A673 (cell line): Measurements from ENCODE around the gene ACADVL. TPM values are rescaled to one million over a fixed set of nuclear protein-coding genes. Genes with fewer than 3 reads are reported as not detected.

ENCODE experiments used
- BruUV-seq: library from RNA; stranded (reverse); fragments of 400-500 nt; replicated peaks from 2 replicates; lab custom pipeline; 2021; lab: Mats Ljungman, UMichigan
- CTCF ChIA-PET: fragments of 300-600 bp; sonication (Branson Sonifier 250); formaldehyde crosslinking; loops from one replicate; lab custom pipeline; 2022; ENCODE audit warnings: antibody characterized with exemption; lab: Charles Lee
- POLR2A ChIA-PET: fragments of 300-600 bp; sonication (Branson Sonifier 250); formaldehyde crosslinking; loops from one replicate; lab custom pipeline; 2022; ENCODE audit warnings: antibody characterized with exemption; ENCODE audit not compliant: low non-redundant PET; lab: Charles Lee
- DNase-seq: peaks from one replicate; pipeline ENCODE4 v3.0.0-alpha.2; 2015; ENCODE audit warnings: low spot score
- H3K27ac ChIP-seq: fragments of 200-600 bp; sonication (generic); 2 replicates; pipeline ENCODE4 v1.5.1; 2016; ENCODE audit warnings: mixed run types, low read depth, mild to moderate bottlenecking, mixed read lengths, antibody characterized with exemption, low read length; ENCODE audit not compliant: poor library complexity, severe bottlenecking
- H3K27me3 ChIP-seq: fragments of 200-600 bp; sonication (generic); replicated peaks from 2 replicates; pipeline ENCODE4 v1.6.1; 2017; ENCODE audit warnings: mixed run types, low read depth, mild to moderate bottlenecking, mixed read lengths, antibody characterized with exemption, low read length; ENCODE audit not compliant: insufficient read depth, poor library complexity
- H3K36me3 ChIP-seq: fragments of 200-600 bp; sonication (generic); 2 replicates; pipeline ENCODE4 v1.6.1; 2016; ENCODE audit warnings: mixed run types, mild to moderate bottlenecking, mixed read lengths, antibody characterized with exemption, low read length; ENCODE audit not compliant: insufficient read depth, poor library complexity, severe bottlenecking
- H3K4me1 ChIP-seq: fragments of 200-600 bp; sonication (generic); 2 replicates; pipeline ENCODE4 v1.6.1; 2017; ENCODE audit warnings: mixed run types, mild to moderate bottlenecking, mixed read lengths, antibody characterized with exemption, low read length; ENCODE audit not compliant: insufficient read depth, poor library complexity, severe bottlenecking
- H3K4me3 ChIP-seq: fragments of 200-600 bp; sonication (generic); 2 replicates; pipeline ENCODE4 v1.5.1; 2016; ENCODE audit warnings: low read depth, mixed run types, mild to moderate bottlenecking, mixed read lengths, low read length; ENCODE audit not compliant: poor library complexity, severe bottlenecking
- H3K9me3 ChIP-seq: fragments of 200-600 bp; sonication (generic); 2 replicates; pipeline ENCODE4 v1.6.1; 2016; ENCODE audit warnings: mixed run types, low read depth, mild to moderate bottlenecking, mixed read lengths, antibody characterized with exemption, low read length; ENCODE audit not compliant: poor library complexity, severe bottlenecking
- EZH2 ChIP-seq: fragments of 200-600 bp; sonication (generic); IDR thresholded peaks from 2 replicates; pipeline ENCODE4 v1.6.1; 2017; ENCODE audit warnings: borderline replicate concordance, low read depth, mild to moderate bottlenecking, mixed read lengths, antibody characterized with exemption, low read length; ENCODE audit not compliant: poor library complexity, severe bottlenecking
- intact Hi-C: fragments of 100-400 bp; cut with micrococcal nuclease; formaldehyde crosslinking; loops from one replicate; pipeline ENCODE4 v1.10.0; 2022; ENCODE audit not compliant: unreplicated experiment
- total RNA-seq: library from RNA; stranded (reverse); gene quantifications from 2 replicates; pipeline ENCODE4 v1.2.3, GENCODE V29; 2021
- TF ChIP-seq, protein P1 (sequence below): fragments of 300-800, 200-600 bp; sonication (generic); conservative IDR thresholded peaks from 2 replicates; pipeline ENCODE4 v1.5.1; 2017; ENCODE audit warnings: low read depth, mild to moderate bottlenecking, antibody characterized with exemption, low read length, moderate library complexity, mixed read lengths

The ACADVL gene
- total RNA-seq, 1 experiment from 2014 or later: 425 TPM

DNA sequence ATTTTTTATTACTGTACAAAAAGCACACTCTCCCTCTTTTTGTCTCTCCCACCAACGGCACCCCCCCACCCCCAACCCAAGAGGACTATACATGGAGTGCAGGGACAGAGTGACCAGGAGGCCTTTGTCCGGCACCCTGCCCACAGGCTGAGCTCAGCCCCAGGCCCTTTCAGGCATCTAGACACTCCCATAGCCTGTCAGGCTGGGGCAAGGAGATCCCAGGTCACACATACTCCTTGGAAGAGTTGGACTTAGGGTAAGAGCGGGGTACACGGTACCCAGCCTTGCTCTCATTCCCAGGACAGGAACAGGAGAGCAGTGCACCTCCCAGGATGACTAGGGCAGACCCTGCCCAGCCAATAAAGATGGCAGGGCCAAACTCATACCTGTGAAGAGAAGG, 40.4 kb downstream of the ACADVL start:
- POLR2A ChIA-PET: no interaction called here
- Histone ChIP-seq H3K4me1 (peaks cover 16% of the 10 kb centered on the region), H3K27ac (no peak overlapping the region), H3K27me3 (no peaks in the 10 kb centered on the region), H3K4me3 (no peak overlapping the region), H3K9me3 (no peaks in the 10 kb centered on the region), H3K36me3 (peaks cover 14% of the 10 kb centered on the region)
- BruUV-seq: no TSS peak
- DNase-seq: no peak
- TF ChIP-seq, protein P1, sequence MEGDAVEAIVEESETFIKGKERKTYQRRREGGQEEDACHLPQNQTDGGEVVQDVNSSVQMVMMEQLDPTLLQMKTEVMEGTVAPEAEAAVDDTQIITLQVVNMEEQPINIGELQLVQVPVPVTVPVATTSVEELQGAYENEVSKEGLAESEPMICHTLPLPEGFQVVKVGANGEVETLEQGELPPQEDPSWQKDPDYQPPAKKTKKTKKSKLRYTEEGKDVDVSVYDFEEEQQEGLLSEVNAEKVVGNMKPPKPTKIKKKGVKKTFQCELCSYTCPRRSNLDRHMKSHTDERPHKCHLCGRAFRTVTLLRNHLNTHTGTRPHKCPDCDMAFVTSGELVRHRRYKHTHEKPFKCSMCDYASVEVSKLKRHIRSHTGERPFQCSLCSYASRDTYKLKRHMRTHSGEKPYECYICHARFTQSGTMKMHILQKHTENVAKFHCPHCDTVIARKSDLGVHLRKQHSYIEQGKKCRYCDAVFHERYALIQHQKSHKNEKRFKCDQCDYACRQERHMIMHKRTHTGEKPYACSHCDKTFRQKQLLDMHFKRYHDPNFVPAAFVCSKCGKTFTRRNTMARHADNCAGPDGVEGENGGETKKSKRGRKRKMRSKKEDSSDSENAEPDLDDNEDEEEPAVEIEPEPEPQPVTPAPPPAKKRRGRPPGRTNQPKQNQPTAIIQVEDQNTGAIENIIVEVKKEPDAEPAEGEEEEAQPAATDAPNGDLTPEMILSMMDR: no peak
- no peak for TF ChIP-seq EZH2
- intact Hi-C loops: no loop called here
- CTCF ChIA-PET: no interaction called here

DNA sequence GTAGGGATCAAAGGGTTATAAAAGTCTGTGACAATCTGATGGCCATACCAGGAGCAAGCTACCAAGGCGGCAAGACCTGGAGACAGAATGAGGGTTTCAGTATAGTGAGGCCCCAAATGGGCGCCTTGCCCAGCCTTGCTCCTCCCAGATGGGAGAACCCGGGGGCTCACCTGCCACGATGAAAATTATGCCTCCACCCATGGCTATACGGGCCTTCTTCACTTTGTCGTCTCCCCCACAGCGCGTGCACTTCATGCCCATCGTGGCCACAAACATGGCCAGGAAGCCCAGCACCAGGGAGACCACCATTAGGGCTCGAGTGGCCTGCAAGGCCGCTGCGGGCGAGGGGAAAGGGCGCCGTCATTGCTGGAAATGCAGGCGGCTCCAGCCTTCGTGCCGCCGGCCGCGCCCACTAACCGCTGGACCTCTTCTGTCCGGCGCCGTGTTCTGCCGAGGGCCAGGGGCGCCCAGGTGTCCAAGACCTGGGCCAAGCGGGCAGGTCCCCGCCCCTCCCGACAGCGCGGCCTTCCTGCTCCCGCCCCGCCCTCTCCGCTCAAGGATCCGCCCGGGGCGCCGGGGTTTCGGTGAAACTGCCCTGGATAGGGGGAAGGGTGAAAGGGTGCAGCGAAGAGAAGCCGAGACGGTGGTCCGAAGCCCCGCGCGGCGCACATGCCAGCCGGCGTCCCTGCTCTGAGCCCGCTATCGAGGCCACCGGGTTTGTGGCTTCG, 41.1 kb downstream of the ACADVL start:
- CTCF ChIA-PET: no interaction called here
- DNase-seq: no peak

DNA sequence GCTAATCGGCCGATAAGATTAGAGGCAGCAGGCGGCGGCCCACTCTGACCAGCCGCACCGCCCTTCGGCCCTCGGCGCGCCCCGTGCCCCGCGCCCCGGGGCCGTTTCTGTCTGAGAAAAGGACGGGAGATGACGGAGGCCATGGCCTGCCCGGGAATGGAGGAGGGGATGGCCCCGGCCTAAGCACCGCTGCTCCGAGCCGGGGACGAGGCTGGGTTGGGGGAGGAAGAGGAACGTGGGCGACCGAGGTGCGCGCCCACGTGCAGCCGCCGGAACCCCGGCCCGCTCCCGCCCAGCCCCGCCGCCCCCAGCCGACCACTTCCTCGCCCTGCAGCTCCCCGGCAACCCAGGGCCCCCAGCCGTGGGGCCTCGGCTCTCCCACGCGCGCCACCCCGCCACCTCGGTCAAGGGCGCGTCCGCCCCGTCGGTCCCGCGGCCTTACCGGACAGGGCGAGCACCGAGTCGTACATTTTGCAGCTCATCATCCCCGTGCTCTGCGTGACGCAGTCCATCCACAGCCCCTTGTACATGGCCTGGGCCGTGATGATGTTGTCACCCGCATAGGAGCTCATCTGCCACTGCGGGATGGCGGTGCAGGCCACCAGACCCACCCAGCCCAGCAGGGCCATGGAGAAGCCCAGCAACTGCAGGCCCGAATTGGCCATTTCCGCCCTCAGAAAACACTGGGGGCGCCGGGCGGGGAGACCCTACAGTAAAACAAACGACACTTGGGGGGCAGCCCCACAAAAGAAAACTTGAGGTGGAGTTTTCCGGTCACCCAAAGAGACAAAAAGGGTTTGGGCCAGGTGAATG, 41.8 kb downstream of the ACADVL start:
- H3K4me1 ChIP-seq: peaks cover 16% of the 10 kb centered on the region
- ChIA-PET POLR2A (no interaction called here), CTCF (no interaction called here)
- TF ChIP-seq, protein P1: no peak
- no peak for TF ChIP-seq EZH2
- no peak overlapping the region for H3K27ac ChIP-seq
- no peaks in the 10 kb centered on the region for H3K27me3 ChIP-seq
- peaks cover 9% of the 10 kb centered on the region for H3K36me3 ChIP-seq
- DNase-seq: no peak
- intact Hi-C loops: no loop called here
- no peak overlapping the region for H3K4me3 ChIP-seq
- BruUV-seq: no TSS peak
- H3K9me3 ChIP-seq: no peaks in the 10 kb centered on the region

More for the DNA sequence above, 41.1 kb downstream of the ACADVL start:
- Histone ChIP-seq H3K27me3 (no peaks in the 10 kb centered on the region), H3K36me3 (peaks cover 9% of the 10 kb centered on the region), H3K27ac (no peak overlapping the region), H3K4me1 (peaks cover 16% of the 10 kb centered on the region), H3K4me3 (no peak overlapping the region), H3K9me3 (no peaks in the 10 kb centered on the region)
- POLR2A ChIA-PET: no interaction called here
- no TSS peak for BruUV-seq
- TF ChIP-seq, protein P1: no peak
- TF ChIP-seq EZH2: no peak
- intact Hi-C loops: no loop called here
